GM21786 (cell line): ENCODE measurements around the gene ISYNA1.

Experiments used
- ATAC-seq: cut with Tn5 transposase; IDR thresholded peaks from one replicate; pipeline ENCODE4 v1.9.1; 2021; ENCODE audit not compliant: unreplicated experiment

ISYNA1 gene

GRCh38 chr19:18445262-18445948 lies 7.5 kb upstream of the ISYNA1 start:
- ATAC-seq = no peak

GRCh38 chr19:18444513-18444912 lies 6.6 kb upstream of the ISYNA1 start:
- no peak for ATAC-seq

DNA sequence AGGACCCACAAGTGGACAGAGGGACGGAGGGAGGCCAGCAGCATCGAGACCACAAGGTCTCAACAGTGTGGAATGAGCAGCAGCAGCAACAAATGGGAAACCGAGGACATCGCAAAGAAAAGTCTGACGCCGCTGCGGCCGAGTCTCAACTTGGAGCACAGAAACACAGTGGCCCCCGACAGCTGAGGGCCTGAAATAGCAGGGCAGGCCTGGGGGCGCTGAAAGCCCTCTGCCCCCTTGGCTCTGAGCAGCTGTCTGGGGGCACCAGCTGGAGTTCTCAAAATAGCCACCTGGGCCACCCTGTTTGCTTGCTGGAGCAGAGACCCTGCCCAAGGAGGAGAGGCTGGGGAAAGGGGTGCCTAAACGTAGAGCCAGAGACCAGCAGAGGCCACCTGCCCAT lies 5.9 kb upstream of the ISYNA1 start:
- ATAC-seq = no peak

DNA sequence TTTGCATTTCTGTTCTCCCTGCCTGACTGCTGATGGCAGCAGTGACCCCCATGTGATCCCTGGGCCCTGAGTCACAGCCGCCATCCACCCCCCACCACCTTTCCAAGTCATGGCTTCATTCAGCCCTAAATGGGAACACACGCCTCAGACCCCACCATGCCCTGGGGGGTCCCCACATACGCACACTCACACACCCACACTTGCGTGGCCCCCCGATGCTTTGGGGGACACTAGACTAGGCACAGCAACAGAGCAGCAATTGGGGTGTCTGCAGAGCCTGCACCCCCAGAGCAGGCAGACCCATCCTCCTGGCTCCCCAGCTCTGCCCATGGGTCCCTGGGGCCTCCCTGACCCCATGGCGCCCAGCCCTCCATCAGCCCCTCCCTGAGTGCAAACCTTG lies 5.5 kb upstream of the ISYNA1 start:
- ATAC-seq = no peak

DNA sequence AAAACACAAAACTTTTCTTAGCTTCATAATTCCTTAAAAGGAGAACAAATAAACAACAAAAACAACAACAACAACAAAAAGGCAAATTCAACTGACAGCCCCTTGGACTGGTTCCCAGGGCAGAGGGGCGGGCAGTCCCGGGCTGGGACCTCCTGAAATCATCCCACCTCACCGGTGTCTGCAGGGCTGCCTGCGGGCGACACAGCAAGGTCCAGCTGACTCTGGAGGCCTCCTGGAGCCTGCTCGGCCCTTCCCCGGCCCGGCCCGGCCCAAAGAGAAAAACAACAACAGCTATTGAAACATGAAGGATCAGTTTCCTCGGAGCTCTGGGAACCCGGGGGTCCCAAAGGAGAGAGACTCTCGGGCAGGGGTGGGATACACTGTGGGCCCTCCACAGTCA lies 5.0 kb upstream of the ISYNA1 start:
- ATAC-seq = no peak

DNA sequence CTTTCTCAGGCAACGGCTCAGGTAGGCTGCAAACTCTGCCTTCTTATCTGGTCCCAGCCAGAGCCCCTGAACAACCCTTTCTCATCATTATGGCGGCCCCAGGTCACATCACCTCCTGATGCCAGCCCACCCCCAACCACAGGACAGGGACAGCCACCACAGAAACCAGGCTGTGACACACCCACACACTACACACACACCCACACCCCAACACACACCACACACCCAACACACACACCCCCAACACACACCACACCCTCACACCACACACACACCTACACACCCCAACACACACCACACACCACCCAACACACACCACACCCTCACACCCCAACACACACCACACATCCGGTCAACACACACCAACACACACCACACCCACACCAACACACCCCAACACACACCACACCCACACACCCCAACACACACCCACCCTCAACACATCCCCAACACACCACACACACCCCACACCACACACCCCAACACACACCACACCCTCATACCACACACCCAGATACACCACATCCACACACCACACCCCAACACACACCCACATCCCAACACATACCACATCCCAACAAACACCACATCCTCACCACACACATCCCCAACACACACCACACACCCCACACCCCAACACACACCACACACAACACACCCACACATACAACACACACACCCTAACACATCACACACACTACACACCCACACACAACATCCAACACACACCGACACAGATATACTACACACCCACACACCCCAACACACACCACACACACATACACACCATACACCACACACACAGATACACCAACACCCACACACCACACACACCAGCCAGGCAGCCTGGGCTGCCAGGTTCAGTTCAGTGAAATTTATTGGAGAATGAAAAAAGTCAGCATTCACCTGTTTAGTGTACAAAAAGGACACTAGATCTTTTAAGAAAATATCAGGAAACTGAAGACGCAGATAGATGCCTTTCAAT lies 4.2 kb upstream of the ISYNA1 start:
- ATAC-seq = no peak

DNA sequence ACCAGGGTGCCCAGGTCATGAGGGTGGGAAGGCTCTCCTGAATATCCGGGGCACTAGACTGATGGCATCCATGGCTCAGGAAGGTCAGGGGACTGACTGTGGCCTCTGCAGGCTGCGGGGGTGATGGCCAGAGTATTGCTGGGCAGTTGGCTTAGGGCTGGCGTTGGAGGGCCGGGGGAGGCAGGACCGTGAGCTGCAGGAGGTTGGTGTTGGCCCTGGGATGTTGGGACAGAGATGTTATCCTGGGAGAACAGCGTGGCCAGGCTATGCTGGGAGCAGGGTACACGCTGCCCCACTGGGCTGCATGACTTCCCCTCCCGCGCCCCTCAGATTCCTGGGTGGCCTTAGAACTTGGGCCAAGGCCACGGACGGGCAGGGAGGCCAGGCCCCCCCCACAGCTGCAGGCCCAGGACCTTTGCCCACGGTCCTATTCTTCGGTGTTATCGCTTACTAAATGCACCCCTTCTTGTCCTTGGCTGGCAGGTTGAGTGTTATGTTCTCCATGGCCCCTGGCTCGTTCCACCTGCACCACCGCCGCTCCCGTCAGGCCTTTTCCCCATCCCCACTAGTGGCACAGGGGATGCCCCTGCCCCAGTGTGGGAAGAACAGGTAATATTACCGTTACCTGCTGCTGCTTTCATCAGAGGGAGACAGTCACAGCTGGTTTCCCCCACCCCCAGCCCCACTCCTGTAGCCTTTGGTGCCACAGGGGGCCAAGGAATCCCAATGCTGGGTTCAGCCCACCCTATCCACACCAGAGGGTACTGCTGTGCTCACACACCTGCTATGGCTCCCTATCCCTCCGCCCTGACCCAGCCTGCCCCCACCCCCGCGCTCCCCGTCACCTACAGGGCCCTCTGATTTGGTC lies 3.2 kb upstream of the ISYNA1 start:
- ATAC-seq = no peak

- ATAC-seq = no peak
Measured at GRCh38 chr19:18440415-18440877, 2.5 kb upstream of the ISYNA1 start.

GRCh38 chr19:18439910-18440237 lies 1.9 kb upstream of the ISYNA1 start:
- no peak for ATAC-seq

DNA sequence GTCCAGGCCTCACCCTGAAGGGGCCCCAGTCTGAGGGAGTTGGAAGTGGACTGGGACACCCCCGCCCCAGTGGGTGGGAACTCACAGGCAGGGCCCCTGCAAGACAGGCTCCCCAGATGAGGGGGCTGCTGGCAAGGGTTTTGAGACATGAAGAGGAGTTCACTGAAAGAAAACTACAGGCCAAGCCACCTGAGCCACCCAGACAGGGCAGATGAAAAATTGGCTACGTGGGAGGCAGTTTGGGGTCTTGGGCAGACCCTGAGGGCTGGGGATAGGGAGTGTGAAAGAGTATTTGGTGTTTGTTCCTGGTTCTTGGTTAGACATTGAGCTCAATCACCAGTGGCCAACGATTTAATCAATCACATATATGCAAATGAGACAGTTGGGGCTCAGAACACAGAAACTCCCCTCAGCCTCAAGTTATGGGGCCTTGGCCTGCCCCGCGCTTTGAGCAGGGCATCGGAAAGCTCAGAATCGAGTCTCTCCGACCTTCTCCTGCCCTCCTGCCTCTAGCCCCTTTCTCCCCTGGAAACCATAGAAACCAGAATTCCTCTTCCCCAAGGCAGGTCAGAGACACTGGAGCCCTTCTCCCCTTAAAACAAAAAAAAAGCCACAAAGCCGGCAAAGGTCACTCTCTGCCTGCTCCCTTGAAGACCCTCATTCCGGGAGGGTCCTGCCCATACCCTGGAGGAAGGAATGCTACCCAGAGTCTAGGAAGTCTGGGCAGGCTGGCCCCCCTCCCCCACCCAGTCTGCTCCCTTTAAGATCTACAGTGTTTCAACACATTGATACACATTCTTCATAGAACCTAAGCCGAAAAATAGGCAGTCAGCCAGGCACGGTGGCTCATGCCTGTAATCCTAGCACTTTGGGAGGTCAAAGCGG lies 1.3 kb upstream of the ISYNA1 start:
- no peak for ATAC-seq

- no peak for ATAC-seq
Measured at GRCh38 chr19:18438331-18439024, 545 bp upstream of the ISYNA1 start.

DNA sequence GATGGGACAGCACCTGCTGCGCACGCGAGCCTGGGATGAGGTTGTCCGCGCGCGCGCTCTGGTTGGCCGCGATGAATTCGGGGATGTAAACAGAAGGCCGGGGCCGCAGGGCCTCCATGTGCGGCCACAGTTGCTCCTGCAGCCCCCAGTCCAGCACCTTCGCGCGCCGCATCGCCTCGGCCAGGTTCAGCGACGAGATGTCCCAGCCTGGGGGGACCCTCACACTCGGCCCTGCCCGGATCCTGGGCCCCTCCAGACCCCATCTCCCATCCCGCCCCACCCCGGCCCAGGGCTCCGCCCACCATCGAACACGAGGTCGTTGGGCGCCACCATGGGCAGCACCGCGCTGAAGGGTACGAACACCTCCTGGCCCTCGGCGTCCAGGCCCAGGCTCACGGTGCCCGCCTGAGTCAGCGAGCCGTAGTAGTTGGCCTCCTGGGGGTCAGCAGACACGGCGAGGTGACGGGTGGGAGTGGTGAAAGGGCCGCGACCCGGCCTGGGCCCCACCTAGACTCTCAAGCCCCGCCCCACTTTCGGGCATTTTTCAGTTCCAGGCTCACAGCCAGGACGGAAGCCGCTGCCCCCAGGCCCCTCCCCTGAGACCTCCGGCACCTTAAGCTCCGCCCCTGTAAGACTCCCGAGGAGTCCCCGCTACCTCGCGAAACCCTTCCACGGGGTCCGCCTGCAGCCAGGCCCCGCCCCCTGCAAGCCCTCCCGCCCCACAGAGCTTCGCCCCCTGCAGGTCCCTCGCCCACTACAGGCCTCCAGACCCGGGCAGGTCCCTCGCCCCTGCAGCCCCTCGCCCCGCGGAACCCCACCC lies 1.1 kb downstream of the ISYNA1 start:
- no peak for ATAC-seq

DNA sequence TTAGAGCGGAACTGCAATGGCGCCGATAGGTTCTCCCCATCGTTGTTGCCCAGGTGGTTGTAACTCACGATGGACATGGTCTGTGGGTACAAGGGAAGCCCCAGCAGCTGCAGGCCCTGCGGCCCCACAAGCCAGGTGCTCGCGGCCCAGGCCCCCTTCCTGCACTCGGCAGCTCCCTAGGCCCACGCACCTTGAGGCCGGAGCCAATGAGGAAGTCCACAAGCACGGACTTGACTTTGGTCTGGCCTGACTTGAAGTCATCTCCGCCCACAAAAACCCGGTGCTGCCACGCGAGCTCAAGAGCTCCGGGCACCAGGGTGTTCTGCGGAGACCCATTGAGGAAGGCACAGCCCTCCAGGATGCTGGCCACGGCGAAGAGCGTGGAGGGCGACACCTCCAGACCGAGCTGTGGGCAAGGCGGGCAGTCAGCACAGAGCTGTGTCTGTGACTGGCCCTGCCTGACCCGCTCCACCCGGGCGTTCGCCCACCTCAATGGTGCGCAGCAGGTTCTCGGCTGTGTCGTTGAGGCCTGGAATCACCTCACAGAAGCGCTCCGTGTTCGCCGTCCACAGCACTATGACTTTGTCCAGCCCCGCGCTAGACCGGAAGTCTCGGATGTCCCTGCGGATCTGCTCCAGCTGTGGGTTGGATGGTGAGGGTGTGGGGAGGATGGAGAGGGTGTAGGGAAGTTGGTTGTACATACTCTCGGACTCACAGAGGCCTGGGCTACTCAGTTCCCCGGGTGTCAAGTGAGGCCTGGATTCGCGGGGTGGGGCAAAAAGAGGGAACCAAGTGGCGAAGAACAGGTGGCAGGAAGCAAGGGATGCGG lies 1.9 kb downstream of the ISYNA1 start:
- no peak for ATAC-seq

DNA sequence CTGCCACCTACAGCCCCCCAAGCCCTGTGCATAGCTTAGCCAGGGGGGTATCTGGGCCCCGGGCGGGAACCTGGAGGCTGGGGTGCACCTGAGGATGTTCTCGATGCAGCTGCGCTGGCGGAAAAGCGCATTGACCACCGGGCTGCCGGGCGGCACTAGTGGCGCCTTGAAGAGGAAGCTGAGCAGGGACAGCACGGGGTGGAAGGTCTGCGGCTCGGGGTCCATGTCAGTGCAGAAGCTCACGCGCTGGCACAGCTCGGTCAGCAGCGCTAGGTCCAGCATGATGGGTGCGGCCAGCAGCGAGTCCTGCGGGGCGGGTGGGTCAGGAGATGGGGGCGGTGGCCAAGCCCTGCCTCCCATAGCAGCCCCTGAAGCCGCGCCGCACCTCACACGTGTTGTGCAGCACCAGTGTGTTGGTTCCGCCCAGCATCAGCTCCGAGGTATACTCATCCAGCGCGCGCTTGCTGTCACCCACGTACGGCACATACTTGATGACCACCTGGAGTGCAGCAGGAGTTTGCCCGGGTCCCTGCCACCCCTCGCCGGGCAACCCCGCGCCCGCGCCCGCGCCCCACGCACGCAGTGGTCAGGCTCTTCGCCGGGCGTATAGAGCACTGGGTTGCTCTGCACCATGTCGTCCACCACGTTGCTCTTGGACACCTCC lies 2.6 kb downstream of the ISYNA1 start:
- no peak for ATAC-seq

DNA sequence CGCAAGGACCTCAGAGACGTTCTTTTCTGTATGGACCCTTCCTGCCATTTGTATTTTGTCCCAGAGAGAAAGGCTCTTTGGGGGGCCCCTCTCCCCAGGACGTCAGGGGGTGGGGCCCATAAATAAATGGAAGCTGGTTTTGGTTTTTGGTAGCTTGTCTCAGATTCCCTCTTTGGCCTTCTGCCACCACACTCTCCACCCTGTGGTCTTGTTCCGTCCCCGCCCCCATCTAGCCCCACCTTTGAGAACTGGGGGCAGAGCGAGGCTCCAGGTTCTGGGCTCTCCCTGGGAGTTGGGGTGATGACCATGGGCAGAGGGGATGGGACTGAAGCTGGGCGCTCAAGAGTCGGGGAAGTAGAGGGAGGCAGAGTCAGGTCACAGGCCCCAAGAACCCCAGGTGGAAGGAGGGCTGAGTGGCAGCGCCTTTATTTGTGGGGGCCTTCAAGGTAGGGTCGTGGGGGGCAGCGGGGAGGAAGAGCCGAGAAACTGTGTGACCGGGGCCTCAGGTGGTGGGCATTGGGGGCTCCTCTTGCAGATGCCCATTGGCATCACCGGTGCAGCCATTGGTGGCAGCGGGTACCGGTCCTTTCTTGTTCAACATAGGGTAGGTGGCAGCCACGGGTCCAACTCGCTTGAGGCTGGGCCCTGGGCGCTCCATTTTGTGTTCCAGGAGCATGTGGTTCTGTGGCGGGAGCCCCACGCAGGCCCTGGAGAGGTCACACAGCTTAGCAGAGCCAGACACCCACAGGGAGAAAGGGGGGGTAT lies 3.3 kb downstream of the ISYNA1 start:
- ATAC-seq = no peak

- ATAC-seq = no peak
Measured at GRCh38 chr19:18433735-18434398, 4.1 kb downstream of the ISYNA1 start.
